Endothelial cell of umbilical vein (primary cell): ENCODE measurements around the gene MAMDC2.

ENCODE experiments used
- CTCF ChIP-seq, 2 donors: IDR thresholded peaks; 1 replicate in 1 of 2; 2 replicates in 1 of 2; pipeline ENCODE4 v1.5.1; 2011; ENCODE audit warnings: low read length in 2 of 2, mild to moderate bottlenecking in 2 of 2, moderate library complexity in 2 of 2, control low read depth in 1 of 2, inconsistent platforms in 1 of 2, low read depth in 1 of 2; ENCODE audit not compliant: insufficient read depth in 1 of 2; ENCODE audit errors: extremely low read depth in 1 of 2
- EZH2 ChIP-seq: IDR thresholded peaks from 2 replicates; pipeline ENCODE4 v1.6.1; 2012; ENCODE audit warnings: borderline replicate concordance, low read depth, mild to moderate bottlenecking, moderate library complexity, low read length, inconsistent platforms; ENCODE audit not compliant: severe bottlenecking
- GATA2 ChIP-seq: IDR thresholded peaks from 2 replicates; pipeline ENCODE4 v1.7.0; 2011; ENCODE audit warnings: low read depth, mild to moderate bottlenecking, moderate library complexity, mixed read lengths, low read length; ENCODE audit not compliant: insufficient read length, insufficient read depth
- JUN ChIP-seq: IDR thresholded peaks from 2 replicates; pipeline ENCODE4 v1.6.1; 2011; ENCODE audit warnings: borderline replicate concordance, low read depth; ENCODE audit not compliant: insufficient read length, insufficient read depth
- MYC ChIP-seq: IDR thresholded peaks from one replicate; pipeline ENCODE4 v1.6.1; 2011; ENCODE audit warnings: mild to moderate bottlenecking, low read depth, low read length
- POLR2A ChIP-seq: IDR thresholded peaks from 2 replicates; pipeline ENCODE4 v1.6.1; 2012; ENCODE audit warnings: low read depth, mild to moderate bottlenecking, control low read depth, low read length
- POLR2AphosphoS5 ChIP-seq: IDR thresholded peaks from 2 replicates; pipeline ENCODE4 v1.6.1; 2012; ENCODE audit warnings: low read depth, mild to moderate bottlenecking, control low read depth, low read length, moderate library complexity; ENCODE audit not compliant: insufficient read depth
- TF ChIP-seq, protein P1 (sequence below): IDR thresholded peaks from 2 replicates; pipeline ENCODE4 v1.6.1; 2011; ENCODE audit not compliant: insufficient read depth, insufficient read length

DNA sequence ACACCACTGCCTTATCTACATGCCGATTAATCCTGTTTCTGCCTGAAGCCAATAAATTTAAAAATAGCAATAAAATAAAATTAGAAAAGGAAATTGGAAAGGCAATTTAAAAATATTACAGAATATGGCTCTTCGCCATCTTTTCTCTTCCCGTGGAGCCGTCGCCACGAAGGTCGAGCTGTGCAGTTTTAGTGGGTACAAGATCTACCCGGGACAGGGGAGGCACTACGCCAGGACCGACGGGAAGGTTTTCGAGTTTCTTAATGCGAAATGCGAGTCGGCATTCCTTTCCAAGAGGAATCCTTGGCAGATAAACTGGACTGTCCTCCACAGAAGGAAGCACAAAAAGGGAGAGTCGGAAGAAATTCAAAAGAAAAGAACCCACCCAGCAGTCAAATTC, 173.4 kb downstream of the MAMDC2 start:
- TF ChIP-seq POLR2A: no peak
- TF ChIP-seq CTCF (IDR thresholded peaks at IDR 0.05; ENCODE audit: extremely low read depth in 1 of 2, insufficient read depth in 1 of 2, low read depth in 1 of 2, low read length in 2 of 2): no peak
- TF ChIP-seq POLR2AphosphoS5: no peak
- TF ChIP-seq, protein P1, sequence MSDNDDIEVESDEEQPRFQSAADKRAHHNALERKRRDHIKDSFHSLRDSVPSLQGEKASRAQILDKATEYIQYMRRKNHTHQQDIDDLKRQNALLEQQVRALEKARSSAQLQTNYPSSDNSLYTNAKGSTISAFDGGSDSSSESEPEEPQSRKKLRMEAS: no peak
- no peak for TF ChIP-seq JUN
- TF ChIP-seq MYC: no peak
- TF ChIP-seq EZH2: no peak
- no peak for TF ChIP-seq GATA2
